ENCODE data around the gene GALNT16.

Gene GALNT16

DNA sequence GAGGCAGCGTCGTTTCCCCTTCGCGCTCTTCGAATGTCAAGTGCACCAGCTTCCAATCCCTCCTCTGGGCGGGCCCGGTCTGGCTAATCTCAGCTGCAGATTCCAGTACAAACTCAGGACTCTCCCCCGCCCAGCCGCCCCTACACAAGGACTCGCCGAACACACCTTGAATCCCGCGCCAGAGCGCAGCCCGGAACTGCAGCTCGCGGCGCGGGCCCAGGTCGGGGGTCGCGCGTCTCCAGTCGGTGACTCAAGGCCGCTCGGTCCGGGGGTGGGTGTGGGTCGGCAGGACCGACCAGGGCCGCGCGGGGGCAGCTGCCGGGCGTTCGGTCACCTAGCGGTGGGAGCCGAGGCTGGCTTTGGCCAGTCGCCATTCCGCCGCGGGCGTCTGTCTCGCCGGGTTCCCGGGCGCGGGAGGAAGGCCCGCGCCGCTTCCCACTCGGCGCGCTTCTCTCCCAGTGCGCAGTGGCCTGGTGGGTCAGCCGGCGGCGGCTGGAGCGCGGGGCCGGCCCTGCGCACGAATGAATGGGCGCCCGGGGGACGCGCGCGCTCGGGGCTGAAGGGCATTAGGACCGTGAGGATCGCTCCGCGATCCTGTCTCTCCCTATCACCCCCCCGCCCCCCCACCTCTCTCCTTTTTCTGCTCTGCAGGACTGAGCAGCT lies at the start of gene GALNT16:
Gene GALNT16, plus strand, starts transcription at position 632 of the 663 bp plus-strand sequence. CDS start 133 bp downstream, outside the sequence.
- TF ChIP-seq GATA3 (IDR thresholded peaks at IDR 0.05; ENCODE audit: low read depth, low read length) (no peak), GATA2 (IDR thresholded peaks at IDR 0.05; ENCODE audit: low read depth, low read length) (no peak)

GRCh38 chr14:69214393-69214792 lies 45.6 kb upstream of the GALNT16 start:
- no peak for TF ChIP-seq GATA3 (IDR thresholded peaks at IDR 0.05; ENCODE audit: low read depth, low read length)
- no peak for TF ChIP-seq GATA2 (IDR thresholded peaks at IDR 0.05; ENCODE audit: low read depth, low read length)

DNA sequence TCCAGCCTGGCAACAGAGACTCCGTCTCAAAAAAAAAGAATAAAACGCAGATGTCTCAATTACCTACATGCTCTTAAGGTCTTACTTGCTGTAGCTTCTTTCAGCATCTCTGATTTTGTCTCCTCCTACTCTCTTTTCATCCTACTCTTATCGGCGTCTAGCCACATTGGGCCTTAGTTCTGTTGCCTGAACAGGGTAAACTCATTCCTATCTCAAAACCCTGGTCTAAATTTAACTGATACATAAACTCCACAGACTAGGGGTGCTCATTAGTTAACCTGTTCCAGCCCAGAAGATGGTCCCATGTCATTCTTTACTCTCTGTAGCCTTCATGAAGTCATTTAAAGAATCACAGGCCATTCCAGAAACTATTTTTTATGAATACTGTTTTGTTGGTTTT lies 35.0 kb upstream of the GALNT16 start:
- TF ChIP-seq GATA3 (IDR thresholded peaks at IDR 0.05; ENCODE audit: low read depth, low read length) (no peak), GATA2 (IDR thresholded peaks at IDR 0.05; ENCODE audit: low read depth, low read length) (no peak)

DNA sequence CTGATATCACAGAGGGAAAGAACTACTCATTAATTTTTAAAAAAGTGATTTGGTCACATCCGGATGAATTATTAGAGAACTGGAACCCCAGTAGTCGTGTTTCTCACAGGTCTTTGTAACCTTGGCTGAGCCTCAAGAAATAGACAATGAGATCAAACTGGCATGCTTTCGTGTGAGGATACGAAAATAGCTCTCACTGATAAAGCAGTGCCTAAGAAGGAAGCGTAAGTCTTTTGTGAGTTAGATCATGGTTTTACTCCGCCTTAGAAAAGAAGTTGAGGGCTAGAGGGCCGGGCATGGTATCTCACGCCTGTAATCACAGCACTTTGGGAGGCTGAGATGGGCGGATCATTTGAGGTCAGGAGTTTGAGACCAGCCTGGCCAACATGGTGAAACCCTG lies 33.8 kb upstream of the GALNT16 start:
- no peak for TF ChIP-seq GATA2 (IDR thresholded peaks at IDR 0.05; ENCODE audit: low read depth, low read length)
- TF ChIP-seq GATA3 (IDR thresholded peaks at IDR 0.05; ENCODE audit: low read depth, low read length) = no peak

DNA sequence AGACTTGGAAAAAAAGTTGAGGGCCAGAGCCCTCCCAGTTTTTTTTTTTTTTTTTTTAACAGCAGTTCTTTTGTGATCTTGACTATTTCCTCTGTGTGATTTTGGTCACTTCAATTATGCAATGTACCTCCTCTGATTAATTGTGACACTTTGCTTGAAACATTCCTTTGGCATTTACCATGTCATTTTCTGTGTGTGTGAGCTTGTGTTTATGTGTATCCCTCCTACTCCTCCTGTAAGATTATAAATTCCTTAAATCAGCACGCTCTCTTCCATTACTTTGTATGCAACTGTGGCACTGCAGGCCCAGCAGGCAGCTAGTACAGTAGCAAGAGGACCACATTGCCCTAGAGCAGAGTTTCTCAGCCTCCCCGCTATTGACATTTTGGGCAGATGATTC lies 33.2 kb upstream of the GALNT16 start:
- TF ChIP-seq GATA3 (IDR thresholded peaks at IDR 0.05; ENCODE audit: low read depth, low read length) (no peak), GATA2 (IDR thresholded peaks at IDR 0.05; ENCODE audit: low read depth, low read length) (no peak)

- TF ChIP-seq GATA2 (IDR thresholded peaks at IDR 0.05; ENCODE audit: low read depth, low read length) = no peak
- no peak for TF ChIP-seq GATA3 (IDR thresholded peaks at IDR 0.05; ENCODE audit: low read depth, low read length)
Observed at GRCh38 chr14:69231486-69231885, 28.5 kb upstream of the GALNT16 start.

- TF ChIP-seq GATA2 (IDR thresholded peaks at IDR 0.05; ENCODE audit: low read depth, low read length) = no peak
- TF ChIP-seq GATA3 (IDR thresholded peaks at IDR 0.05; ENCODE audit: low read depth, low read length) = no peak
Observed at GRCh38 chr14:69232388-69232787, 27.6 kb upstream of the GALNT16 start.

GRCh38 chr14:69234106-69234505 lies 25.9 kb upstream of the GALNT16 start:
- no peak for TF ChIP-seq GATA2 (IDR thresholded peaks at IDR 0.05; ENCODE audit: low read depth, low read length)
- no peak for TF ChIP-seq GATA3 (IDR thresholded peaks at IDR 0.05; ENCODE audit: low read depth, low read length)

DNA sequence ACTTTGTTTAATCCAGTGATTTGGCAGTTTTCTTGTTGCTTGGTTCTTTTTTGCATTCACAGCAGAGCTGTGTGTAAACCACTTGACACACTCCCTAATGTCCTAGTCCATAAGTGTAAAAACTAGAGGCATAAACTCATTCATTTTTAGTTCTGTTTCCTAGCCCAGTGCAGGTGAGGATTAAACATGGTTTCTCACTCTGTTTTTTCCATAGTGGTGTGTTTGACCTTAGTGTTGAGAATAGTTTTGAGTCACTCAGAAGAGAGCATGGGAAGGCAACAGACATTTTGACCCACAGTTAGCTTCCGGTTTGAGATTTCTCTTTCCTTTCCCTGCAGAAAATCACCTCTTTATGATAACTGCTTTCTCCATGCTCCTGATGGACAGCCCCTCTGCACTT lies 24.2 kb upstream of the GALNT16 start:
- no peak for TF ChIP-seq GATA3 (IDR thresholded peaks at IDR 0.05; ENCODE audit: low read depth, low read length)
- no peak for TF ChIP-seq GATA2 (IDR thresholded peaks at IDR 0.05; ENCODE audit: low read depth, low read length)

DNA sequence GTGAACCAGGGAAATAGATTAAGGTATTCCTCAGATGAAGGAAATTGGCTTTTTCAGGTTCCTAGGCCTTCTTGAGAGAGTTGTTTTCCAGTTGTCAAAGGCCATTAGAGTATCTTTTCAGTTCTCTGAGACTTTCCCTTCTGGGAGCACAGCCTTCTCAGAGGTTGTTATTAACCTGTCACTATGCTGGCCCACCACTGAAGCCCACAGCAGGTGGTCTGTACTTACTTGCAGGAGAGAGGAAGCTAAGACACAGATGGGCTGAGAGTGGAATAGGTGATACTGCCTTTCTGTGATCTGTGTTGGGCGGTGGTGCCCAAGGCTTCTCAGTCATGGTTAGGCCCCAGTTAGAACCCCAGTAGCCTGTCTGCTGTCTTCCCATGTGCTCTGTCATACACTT lies 22.8 kb upstream of the GALNT16 start:
- TF ChIP-seq GATA3 (IDR thresholded peaks at IDR 0.05; ENCODE audit: low read depth, low read length) = no peak
- TF ChIP-seq GATA2 (IDR thresholded peaks at IDR 0.05; ENCODE audit: low read depth, low read length) = no peak

GRCh38 chr14:69237584-69237983 lies 22.4 kb upstream of the GALNT16 start:
- TF ChIP-seq GATA2 (IDR thresholded peaks at IDR 0.05; ENCODE audit: low read depth, low read length) = no peak
- no peak for TF ChIP-seq GATA3 (IDR thresholded peaks at IDR 0.05; ENCODE audit: low read depth, low read length)

DNA sequence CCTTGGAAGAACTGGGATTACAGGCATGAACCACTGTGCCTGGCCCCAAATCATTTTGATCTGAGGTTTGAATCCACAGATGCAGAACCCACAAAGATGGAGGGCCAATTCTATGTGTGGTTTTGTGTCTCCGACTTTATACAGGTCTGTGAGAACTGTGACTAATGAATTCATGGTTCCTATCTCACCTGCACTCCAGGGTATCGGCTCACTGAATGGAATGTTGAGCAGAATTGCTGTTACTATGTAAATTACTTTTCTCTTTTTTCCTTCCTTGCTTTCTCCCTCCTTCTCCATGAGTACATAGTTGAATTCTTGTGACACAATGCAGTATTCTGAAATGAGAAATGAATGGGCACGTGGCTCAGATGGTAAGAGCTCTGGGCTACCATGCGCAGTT lies 21.1 kb upstream of the GALNT16 start:
- TF ChIP-seq GATA2 (IDR thresholded peaks at IDR 0.05; ENCODE audit: low read depth, low read length) = no peak
- no peak for TF ChIP-seq GATA3 (IDR thresholded peaks at IDR 0.05; ENCODE audit: low read depth, low read length)

DNA sequence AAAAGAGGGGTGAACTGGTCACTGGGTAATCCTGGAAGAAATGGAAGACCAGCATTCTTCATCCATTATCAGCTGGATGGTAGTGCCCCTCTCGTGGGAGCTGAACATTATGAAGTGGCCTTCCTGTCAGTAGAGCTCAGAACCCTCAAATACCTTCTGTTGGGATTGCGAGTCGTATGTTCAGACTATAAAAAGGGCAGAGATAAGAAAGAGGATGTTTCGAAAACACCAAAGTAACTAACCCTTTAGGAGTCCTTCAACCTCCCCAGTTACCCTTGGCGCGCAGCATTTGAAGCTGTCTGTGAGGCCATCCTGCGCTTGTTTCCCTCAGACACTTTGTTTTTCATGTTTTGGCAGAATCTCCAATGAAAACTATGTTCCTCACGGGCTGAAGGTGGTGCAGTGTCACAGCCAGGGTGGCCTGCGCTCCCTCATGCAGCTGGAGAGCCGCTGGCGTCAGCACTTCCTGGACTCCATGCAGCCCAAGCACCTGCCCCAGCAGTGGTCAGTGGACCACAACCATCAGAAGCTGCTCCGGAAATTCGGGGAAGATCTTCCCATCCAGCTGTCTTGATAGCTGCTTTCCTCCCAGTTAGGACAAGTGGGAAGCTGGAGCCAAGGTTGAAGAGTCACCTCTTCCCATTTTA lies 19.3 kb upstream of the GALNT16 start:
- TF ChIP-seq GATA2 (IDR thresholded peaks at IDR 0.05; ENCODE audit: low read depth, low read length) (no peak), GATA3 (IDR thresholded peaks at IDR 0.05; ENCODE audit: low read depth, low read length) (no peak)

DNA sequence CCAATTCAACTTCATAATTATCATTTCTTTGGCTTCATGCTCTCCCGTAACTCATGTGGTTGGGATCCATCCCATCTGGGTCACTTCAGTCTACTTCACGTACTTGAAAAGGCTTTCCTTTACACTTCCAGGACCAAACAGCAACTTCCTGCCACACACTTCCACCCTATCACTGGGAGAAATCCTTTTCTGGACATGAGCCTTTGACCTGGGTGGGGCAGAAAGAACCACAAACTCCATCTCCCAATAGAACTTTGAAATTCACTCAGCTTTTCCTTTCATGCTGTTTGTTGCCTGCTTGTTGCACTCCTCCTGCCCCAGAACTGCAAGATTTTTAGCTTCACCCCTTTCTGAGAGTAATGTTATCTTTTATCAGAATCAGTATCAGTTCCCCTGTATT lies 18.4 kb upstream of the GALNT16 start:
- TF ChIP-seq GATA2 (IDR thresholded peaks at IDR 0.05; ENCODE audit: low read depth, low read length) = no peak
- no peak for TF ChIP-seq GATA3 (IDR thresholded peaks at IDR 0.05; ENCODE audit: low read depth, low read length)
